IgD-negative memory B cell (primary cell): ENCODE results near the gene BMPR1A. TPM values are rescaled to one million over a fixed set of nuclear protein-coding genes. Genes with fewer than 3 reads are reported as not detected.

Source experiments
- H3K27ac Mint-ChIP-seq, 3 donors: one replicate each; pipeline ENCODE4 v1.8.0; 2020 to 2022; ENCODE audit warnings: mild to moderate bottlenecking in 3 of 3, mixed read lengths in 3 of 3, moderate library complexity in 1 of 3
- H3K27me3 Mint-ChIP-seq: one replicate; pipeline ENCODE4 v1.8.0; 2021; ENCODE audit warnings: mixed read lengths
- H3K36me3 Mint-ChIP-seq: one replicate; pipeline ENCODE4 v1.8.0; 2020; ENCODE audit warnings: mild to moderate bottlenecking, mixed read lengths
- H3K4me1 Mint-ChIP-seq, 3 donors: one replicate each; pipeline ENCODE4 v1.8.0; 2020 to 2022; ENCODE audit warnings: mixed read lengths in 3 of 3, mild to moderate bottlenecking in 1 of 3
- H3K4me3 Mint-ChIP-seq, 4 donors: one replicate each; pipeline ENCODE4 v1.8.0; 2020 to 2022; ENCODE audit warnings: mild to moderate bottlenecking in 4 of 4, mixed read lengths in 4 of 4, moderate library complexity in 3 of 4
- H3K9me3 Mint-ChIP-seq, 3 donors: one replicate each; pipeline ENCODE4 v1.8.0; 2020 to 2021; ENCODE audit warnings: mixed read lengths in 3 of 3, mild to moderate bottlenecking in 1 of 3
- polyA plus RNA-seq: library from polyadenylated mRNA; unstranded; fragments of 300-500 nt; fragmentation: Illumina TruSeq; gene quantifications from one replicate; pipeline ENCODE4 v1.2.3, GENCODE V29; 2021

BMPR1A gene
- polyA plus RNA-seq, 1 donor from 2014 or later: 5.0 TPM

GRCh38 chr10:86871563-86872183, 115.3 kb downstream of the BMPR1A start:
- peaks cover 2% of the 10 kb centered on the region for H3K36me3 Mint-ChIP-seq
- no peak overlapping the region for H3K27ac Mint-ChIP-seq
- peaks cover 0 to 13% (median 2%) of the 10 kb centered on the region in 3 donors for H3K4me1 Mint-ChIP-seq
- no peaks in the 10 kb centered on the region for H3K9me3 Mint-ChIP-seq
- H3K27me3 Mint-ChIP-seq: no peaks in the 10 kb centered on the region
- H3K4me3 Mint-ChIP-seq: peak overlapping the region in 1 of 4 donors; percentile 10

- peaks cover 0 to 9% (median 2%) of the 10 kb centered on the region in 3 donors for H3K4me1 Mint-ChIP-seq
- H3K36me3 Mint-ChIP-seq: peaks cover 4% of the 10 kb centered on the region
- H3K27ac Mint-ChIP-seq: no peak overlapping the region
- H3K27me3 Mint-ChIP-seq: no peaks in the 10 kb centered on the region
- H3K9me3 Mint-ChIP-seq: no peaks in the 10 kb centered on the region
- no peak overlapping the region for H3K4me3 Mint-ChIP-seq
These were observed 116.3 kb downstream of the BMPR1A start for GRCh38 chr10:86872757-86873156.

- Mint-ChIP-seq H3K4me3 (no peak overlapping the region), H3K27me3 (no peaks in the 10 kb centered on the region), H3K36me3 (peaks cover 6% of the 10 kb centered on the region), H3K27ac (no peak overlapping the region), H3K4me1 (peaks cover 2 to 4% (median 4%) of the 10 kb centered on the region in 3 donors), H3K9me3 (no peaks in the 10 kb centered on the region)
These were observed 120.3 kb downstream of the BMPR1A start for GRCh38 chr10:86876748-86877147.

- H3K27ac Mint-ChIP-seq: no peak overlapping the region
- no peaks in the 10 kb centered on the region for H3K27me3 Mint-ChIP-seq
- H3K4me1 Mint-ChIP-seq: peaks cover 2 to 4% (median 3%) of the 10 kb centered on the region in 3 donors
- no peak overlapping the region for H3K4me3 Mint-ChIP-seq
- H3K36me3 Mint-ChIP-seq: peaks cover 6% of the 10 kb centered on the region
- H3K9me3 Mint-ChIP-seq: no peaks in the 10 kb centered on the region
These were observed 122.7 kb downstream of the BMPR1A start for GRCh38 chr10:86878983-86879713.

- H3K27me3 Mint-ChIP-seq: no peaks in the 10 kb centered on the region
- H3K27ac Mint-ChIP-seq: no peak overlapping the region
- H3K9me3 Mint-ChIP-seq: no peaks in the 10 kb centered on the region
- peaks cover 2 to 9% (median 3%) of the 10 kb centered on the region in 3 donors for H3K4me1 Mint-ChIP-seq
- no peak overlapping the region for H3K4me3 Mint-ChIP-seq
- H3K36me3 Mint-ChIP-seq: peaks cover 6% of the 10 kb centered on the region
These were observed 124.6 kb downstream of the BMPR1A start for GRCh38 chr10:86880971-86881370.

GRCh38 chr10:86888585-86889381, 132.4 kb downstream of the BMPR1A start:
- Mint-ChIP-seq H3K27ac (no peak overlapping the region), H3K36me3 (no peaks in the 10 kb centered on the region), H3K4me1 (peaks cover 8 to 12% (median 8%) of the 10 kb centered on the region in 3 donors), H3K9me3 (no peaks in the 10 kb centered on the region), H3K27me3 (no peaks in the 10 kb centered on the region), H3K4me3 (peak overlapping the region in 1 of 4 donors; percentile 25)

GRCh38 chr10:86889997-86890396, 133.6 kb downstream of the BMPR1A start:
- Mint-ChIP-seq H3K36me3 (no peaks in the 10 kb centered on the region), H3K27ac (no peak overlapping the region), H3K4me3 (no peak overlapping the region), H3K4me1 (peaks cover 8 to 12% (median 8%) of the 10 kb centered on the region in 3 donors), H3K9me3 (no peaks in the 10 kb centered on the region), H3K27me3 (no peaks in the 10 kb centered on the region)

- no peak overlapping the region for H3K27ac Mint-ChIP-seq
These were observed 142.1 kb downstream of the BMPR1A start for GRCh38 chr10:86898511-86898910.

GRCh38 chr10:86899132-86899531, 142.7 kb downstream of the BMPR1A start:
- Mint-ChIP-seq H3K4me3 (no peak overlapping the region), H3K27ac (no peak overlapping the region), H3K27me3 (no peaks in the 10 kb centered on the region), H3K4me1 (peaks cover 0 to 1% (median 0%) of the 10 kb centered on the region in 3 donors), H3K36me3 (peaks cover under 1% of the 10 kb centered on the region), H3K9me3 (no peaks in the 10 kb centered on the region)

More at GRCh38 chr10:86898511-86898910, 142.1 kb downstream of the BMPR1A start:
- Mint-ChIP-seq H3K4me3 (no peak overlapping the region), H3K4me1 (peaks cover 0 to 1% (median 0%) of the 10 kb centered on the region in 3 donors), H3K27me3 (no peaks in the 10 kb centered on the region), H3K36me3 (no peaks in the 10 kb centered on the region), H3K9me3 (no peaks in the 10 kb centered on the region)

GRCh38 chr10:86899670-86900276, 143.4 kb downstream of the BMPR1A start:
- Mint-ChIP-seq H3K4me1 (peaks cover 0 to 1% (median 0%) of the 10 kb centered on the region in 3 donors), H3K4me3 (peak overlapping the region in 1 of 4 donors; percentile 17), H3K27ac (no peak overlapping the region)

GRCh38 chr10:86900955-86901354, 144.5 kb downstream of the BMPR1A start:
- Mint-ChIP-seq H3K9me3 (no peaks in the 10 kb centered on the region), H3K4me1 (peaks cover 0 to 1% (median 0%) of the 10 kb centered on the region in 3 donors), H3K27ac (no peak overlapping the region), H3K27me3 (no peaks in the 10 kb centered on the region), H3K4me3 (no peak overlapping the region), H3K36me3 (peaks cover 13% of the 10 kb centered on the region)

More at GRCh38 chr10:86899670-86900276, 143.4 kb downstream of the BMPR1A start:
- Mint-ChIP-seq H3K9me3 (no peaks in the 10 kb centered on the region), H3K36me3 (peaks cover 7% of the 10 kb centered on the region), H3K27me3 (no peaks in the 10 kb centered on the region)

- peaks cover 18% of the 10 kb centered on the region for H3K36me3 Mint-ChIP-seq
- no peak overlapping the region for H3K27ac Mint-ChIP-seq
- peaks cover 0 to 5% (median 4%) of the 10 kb centered on the region in 3 donors for H3K9me3 Mint-ChIP-seq
- H3K4me1 Mint-ChIP-seq: no peaks in the 10 kb centered on the region
- H3K4me3 Mint-ChIP-seq: no peak overlapping the region
- no peaks in the 10 kb centered on the region for H3K27me3 Mint-ChIP-seq
These were observed 148.2 kb downstream of the BMPR1A start for GRCh38 chr10:86904600-86904999.

- Mint-ChIP-seq H3K36me3 (peaks cover 18% of the 10 kb centered on the region), H3K27ac (no peak overlapping the region), H3K4me3 (no peak overlapping the region), H3K27me3 (no peaks in the 10 kb centered on the region), H3K9me3 (peaks cover 0 to 5% (median 4%) of the 10 kb centered on the region in 3 donors), H3K4me1 (no peaks in the 10 kb centered on the region)
These were observed 149.0 kb downstream of the BMPR1A start for GRCh38 chr10:86905429-86905828.

- H3K27ac Mint-ChIP-seq: no peak overlapping the region
- H3K36me3 Mint-ChIP-seq: peaks cover 16% of the 10 kb centered on the region
- no peaks in the 10 kb centered on the region for H3K4me1 Mint-ChIP-seq
- no peaks in the 10 kb centered on the region for H3K27me3 Mint-ChIP-seq
- H3K4me3 Mint-ChIP-seq: no peak overlapping the region
- no peaks in the 10 kb centered on the region for H3K9me3 Mint-ChIP-seq
These were observed 158.3 kb downstream of the BMPR1A start for GRCh38 chr10:86914734-86915133.
